H9 (cell line): ENCODE measurements around the gene SLC9A9. TPM values are rescaled to one million over a fixed set of nuclear protein-coding genes. Genes with fewer than 3 reads are reported as not detected.

Experiments used
- DNase-seq: peaks from one replicate; pipeline ENCODE4 v3.0.0-alpha.2; 2017
- H2AFZ ChIP-seq: one replicate; pipeline ENCODE4 v1.6.1; 2013; ENCODE audit warnings: mild to moderate bottlenecking, low read length, control low read depth, moderate library complexity
- H2AK5ac ChIP-seq: 2 replicates; pipeline ENCODE4 v1.6.1; 2013; ENCODE audit warnings: low read length, control low read depth, mixed read lengths; ENCODE audit not compliant: insufficient read length
- H2BK120ac ChIP-seq: one replicate; pipeline ENCODE4 v1.6.1; 2013; ENCODE audit warnings: low read depth, mild to moderate bottlenecking, low read length, control low read depth, inconsistent platforms; ENCODE audit not compliant: poor library complexity, severe bottlenecking
- H2BK12ac ChIP-seq: 2 replicates; pipeline ENCODE4 v1.6.1; 2013; ENCODE audit warnings: low read length, control low read depth, mixed read lengths, low read depth; ENCODE audit not compliant: insufficient read length
- H2BK15ac ChIP-seq: 2 replicates; pipeline ENCODE4 v1.6.1; 2013; ENCODE audit warnings: low read depth, low read length, control low read depth
- H2BK20ac ChIP-seq: one replicate; pipeline ENCODE4 v1.6.1; 2013; ENCODE audit warnings: low read depth, mild to moderate bottlenecking, low read length, control low read depth, inconsistent platforms; ENCODE audit not compliant: poor library complexity, severe bottlenecking
- H2BK5ac ChIP-seq: 2 replicates; pipeline ENCODE4 v1.6.1; 2013; ENCODE audit warnings: low read length, control low read depth, mixed read lengths; ENCODE audit not compliant: insufficient read length
- H3K14ac ChIP-seq: 2 replicates; pipeline ENCODE4 v1.6.1; 2013; ENCODE audit warnings: low read length, control low read depth; ENCODE audit not compliant: insufficient read depth
- H3K18ac ChIP-seq: 2 replicates; pipeline ENCODE4 v1.6.1; 2013; ENCODE audit warnings: low read depth, mild to moderate bottlenecking, mixed read lengths, low read length, control low read depth; ENCODE audit not compliant: insufficient read length
- H3K23ac ChIP-seq: 2 replicates; pipeline ENCODE4 v1.6.1; 2013; ENCODE audit warnings: low read length, control low read depth, mixed read lengths, low read depth; ENCODE audit not compliant: insufficient read length
- H3K23me2 ChIP-seq: 2 replicates; pipeline ENCODE4 v1.6.1; 2013; ENCODE audit warnings: low read depth, mild to moderate bottlenecking, mixed read lengths, low read length, control low read depth; ENCODE audit not compliant: insufficient read length, poor library complexity, severe bottlenecking
- H3K27ac ChIP-seq: 2 replicates; pipeline ENCODE4 v1.5.1; 2013; ENCODE audit warnings: low read length, control low read depth, mixed read lengths, low read depth; ENCODE audit not compliant: insufficient read length
- H3K27me3 ChIP-seq: 2 replicates; pipeline ENCODE4 v1.6.1; 2013; ENCODE audit warnings: low read length, control low read depth, inconsistent platforms; ENCODE audit not compliant: insufficient read depth
- H3K4ac ChIP-seq: 2 replicates; pipeline ENCODE4 v1.6.1; 2013; ENCODE audit warnings: low read depth, mild to moderate bottlenecking, control low read depth, inconsistent platforms, low read length, moderate library complexity
- H3K4me1 ChIP-seq: 2 replicates; pipeline ENCODE4 v1.6.1; 2013; ENCODE audit warnings: low read length, control low read depth, inconsistent platforms; ENCODE audit not compliant: insufficient read depth
- H3K4me2 ChIP-seq: 2 replicates; pipeline ENCODE4 v1.6.1; 2013; ENCODE audit warnings: low read length, control low read depth, mixed read lengths; ENCODE audit not compliant: insufficient read length, insufficient read depth
- H3K56ac ChIP-seq: 2 replicates; pipeline ENCODE4 v1.6.1; 2013; ENCODE audit warnings: low read depth, mild to moderate bottlenecking, mixed read lengths, low read length, control low read depth; ENCODE audit not compliant: insufficient read length
- H3K79me1 ChIP-seq: 2 replicates; pipeline ENCODE4 v1.6.1; 2013; ENCODE audit warnings: low read depth, mild to moderate bottlenecking, moderate library complexity, low read length, control low read depth, inconsistent platforms; ENCODE audit not compliant: insufficient read depth, poor library complexity, severe bottlenecking
- H3K79me2 ChIP-seq: 2 replicates; pipeline ENCODE4 v1.6.1; 2013; ENCODE audit warnings: low read length, control low read depth, inconsistent platforms; ENCODE audit not compliant: insufficient read depth
- H3K9ac ChIP-seq: 2 replicates; pipeline ENCODE4 v1.6.1; 2013; ENCODE audit warnings: low read length, control low read depth, mixed read lengths; ENCODE audit not compliant: insufficient read length; ENCODE audit errors: extremely low read depth
- H3K9me3 ChIP-seq: one replicate; pipeline ENCODE4 v1.6.1; 2013; ENCODE audit warnings: low read depth, low read length, inconsistent platforms; ENCODE audit not compliant: control insufficient read depth
- H3T11ph ChIP-seq: one replicate; pipeline ENCODE4 v1.6.1; 2013; ENCODE audit warnings: mild to moderate bottlenecking, low read length, control low read depth, inconsistent platforms
- H4K20me1 ChIP-seq: one replicate; pipeline ENCODE4 v1.6.1; 2013; ENCODE audit not compliant: control insufficient read depth, insufficient read length, insufficient read depth
- H4K5ac ChIP-seq: 2 replicates; pipeline ENCODE4 v1.6.1; 2013; ENCODE audit warnings: low read depth, mild to moderate bottlenecking, mixed read lengths, low read length, control low read depth; ENCODE audit not compliant: insufficient read length
- H4K8ac ChIP-seq: replicated peaks from 2 replicates; pipeline ENCODE4 v1.6.1; 2013; ENCODE audit warnings: low read length, control low read depth, mixed read lengths, low read depth; ENCODE audit not compliant: insufficient read length
- H4K91ac ChIP-seq: 2 replicates; pipeline ENCODE4 v1.6.1; 2013; ENCODE audit warnings: low read depth, mild to moderate bottlenecking, moderate library complexity, mixed read lengths, low read length, control low read depth; ENCODE audit not compliant: insufficient read length
- H3K27ac Mint-ChIP-seq, 3 experiments: 2 replicates in 2 of 3; 3 replicates in 1 of 3; pipeline ENCODE4 v1.8.0; 2020 to 2021; ENCODE audit warnings: mixed read lengths in 3 of 3, mild to moderate bottlenecking in 1 of 3, moderate library complexity in 1 of 3
- H3K27me3 Mint-ChIP-seq: 2 replicates; pipeline ENCODE4 v1.8.0; 2021; ENCODE audit warnings: low read depth, mild to moderate bottlenecking, moderate library complexity, mixed read lengths
- H3K36me3 Mint-ChIP-seq, 3 experiments: 2 replicates in 2 of 3; 3 replicates in 1 of 3; pipeline ENCODE4 v1.8.0; 2020 to 2021; ENCODE audit warnings: low read depth in 3 of 3, mixed read lengths in 3 of 3; ENCODE audit not compliant: insufficient read depth in 1 of 3
- H3K4me1 Mint-ChIP-seq, 2 experiments: 2 replicates each; pipeline ENCODE4 v1.8.0; 2020; ENCODE audit warnings: mixed read lengths in 2 of 2
- H3K4me3 Mint-ChIP-seq, 2 experiments: 2 replicates in 1 of 2; 3 replicates in 1 of 2; pipeline ENCODE4 v1.8.0; 2020 to 2021; ENCODE audit warnings: mild to moderate bottlenecking in 2 of 2, mixed read lengths in 2 of 2, moderate library complexity in 1 of 2
- H3K9me3 Mint-ChIP-seq, 2 experiments: 2 replicates in 1 of 2; 3 replicates in 1 of 2; pipeline ENCODE4 v1.8.0; 2020; ENCODE audit warnings: mild to moderate bottlenecking in 2 of 2, mixed read lengths in 2 of 2, moderate library complexity in 1 of 2
- WGBS: extraction: QIAGEN DNeasy Blood & Tissue Kit; methylation state at CpG from one replicate; pipeline ENCODE4 v1.1.7; 2013; ENCODE audit warnings: missing lambda C conversion rate, low lambda C conversion rate, mixed read lengths; ENCODE audit not compliant: insufficient read length; ENCODE audit errors: extremely low coverage; 5-methylcytosine and 5-hydroxymethylcytosine counted together
- total RNA-seq: library from RNA; stranded (reverse); gene quantifications from 2 replicates; pipeline ENCODE4 v1.2.1, GENCODE V29; 2021
- TF ChIP-seq, protein P1 (sequence below): fragments of 200-600 bp; sonication (generic); conservative IDR thresholded peaks from 3 replicates; pipeline ENCODE4 v1.8.0; 2021; ENCODE audit warnings: antibody characterized with exemption, mild to moderate bottlenecking

The SLC9A9 gene
- total RNA-seq, 1 experiment from 2014 or later, result 0.35 TPM

DNA sequence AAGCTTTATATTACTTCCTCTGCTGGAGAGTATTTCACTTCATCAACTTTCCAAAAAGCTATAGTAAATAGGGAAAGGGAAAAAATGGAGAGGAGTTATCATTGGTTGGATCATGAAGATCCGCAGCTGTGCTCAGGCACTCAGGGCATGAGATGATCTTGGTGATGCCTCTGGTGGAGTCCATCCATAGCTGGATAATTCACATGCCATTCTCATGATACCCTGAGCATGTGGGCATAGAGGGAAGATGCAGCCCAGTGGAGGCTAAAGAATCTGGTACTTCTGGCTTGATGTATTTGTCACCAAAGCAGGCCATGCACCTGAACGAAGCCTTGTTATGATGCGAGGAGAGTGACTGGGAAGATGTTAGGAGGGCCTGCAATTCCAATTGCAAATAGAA lies 578.5 kb downstream of the SLC9A9 start:
- H3K4me2 ChIP-seq, result no peak overlapping the region
- H3K4ac ChIP-seq, result no peak overlapping the region
- H3K27me3 ChIP-seq, result no peaks in the 10 kb centered on the region
- H4K20me1 ChIP-seq, result no peaks in the 10 kb centered on the region
- H3T11ph ChIP-seq, result no peak overlapping the region
- H2BK120ac ChIP-seq, result no peak overlapping the region
- H3K27me3 Mint-ChIP-seq, result no peaks in the 10 kb centered on the region
- H2AFZ ChIP-seq, result no peak overlapping the region
- H3K56ac ChIP-seq, result no peak overlapping the region
- no peak overlapping the region for H3K27ac ChIP-seq
- no peak for DNase-seq
- H4K5ac ChIP-seq, result no peak overlapping the region
- no peak overlapping the region for H3K14ac ChIP-seq
- H2BK20ac ChIP-seq, result no peak overlapping the region
- H3K18ac ChIP-seq, result no peak overlapping the region
- no peak overlapping the region for H3K27ac Mint-ChIP-seq
- no peak overlapping the region for H2BK5ac ChIP-seq
- H3K4me1 Mint-ChIP-seq, result 0 out of 4 replicates have a peak, but pooled peaks cover 0 to 1% of the 10 kb centered on the region in 2 experiments
- no peaks in the 10 kb centered on the region for H3K36me3 Mint-ChIP-seq
- H4K8ac ChIP-seq, result no peak overlapping the region
- TF ChIP-seq, protein P1, sequence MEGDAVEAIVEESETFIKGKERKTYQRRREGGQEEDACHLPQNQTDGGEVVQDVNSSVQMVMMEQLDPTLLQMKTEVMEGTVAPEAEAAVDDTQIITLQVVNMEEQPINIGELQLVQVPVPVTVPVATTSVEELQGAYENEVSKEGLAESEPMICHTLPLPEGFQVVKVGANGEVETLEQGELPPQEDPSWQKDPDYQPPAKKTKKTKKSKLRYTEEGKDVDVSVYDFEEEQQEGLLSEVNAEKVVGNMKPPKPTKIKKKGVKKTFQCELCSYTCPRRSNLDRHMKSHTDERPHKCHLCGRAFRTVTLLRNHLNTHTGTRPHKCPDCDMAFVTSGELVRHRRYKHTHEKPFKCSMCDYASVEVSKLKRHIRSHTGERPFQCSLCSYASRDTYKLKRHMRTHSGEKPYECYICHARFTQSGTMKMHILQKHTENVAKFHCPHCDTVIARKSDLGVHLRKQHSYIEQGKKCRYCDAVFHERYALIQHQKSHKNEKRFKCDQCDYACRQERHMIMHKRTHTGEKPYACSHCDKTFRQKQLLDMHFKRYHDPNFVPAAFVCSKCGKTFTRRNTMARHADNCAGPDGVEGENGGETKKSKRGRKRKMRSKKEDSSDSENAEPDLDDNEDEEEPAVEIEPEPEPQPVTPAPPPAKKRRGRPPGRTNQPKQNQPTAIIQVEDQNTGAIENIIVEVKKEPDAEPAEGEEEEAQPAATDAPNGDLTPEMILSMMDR, result no peak
- no peak overlapping the region for H2BK15ac ChIP-seq
- H2BK12ac ChIP-seq, result no peak overlapping the region
- no peak overlapping the region for H3K4me3 Mint-ChIP-seq
- H3K23ac ChIP-seq, result no peak overlapping the region
- no peak overlapping the region for H4K91ac ChIP-seq
- H3K79me1 ChIP-seq, result no peaks in the 10 kb centered on the region
- H3K9me3 ChIP-seq, result no peaks in the 10 kb centered on the region
- no peaks in the 10 kb centered on the region for H3K4me1 ChIP-seq
- H3K79me2 ChIP-seq, result no peaks in the 10 kb centered on the region
- no CpG with 5 or more reads among the region's 3 CpGs for WGBS
- no peak overlapping the region for H3K9ac ChIP-seq
- no peak overlapping the region for H2AK5ac ChIP-seq
- H3K9me3 Mint-ChIP-seq, result no peaks in the 10 kb centered on the region
- H3K23me2 ChIP-seq, result no peaks in the 10 kb centered on the region
